ENCODE data around the gene FGD2.
"Not testable (repeated sequence)": the region's sequence is repeated elsewhere in the genome, so short reads cannot be mapped to it uniquely, and the experiment has no call there.

FGD2 gene

GRCh38 chr6:36985808-36986703 is 19.4 kb upstream of the FGD2 start, which contains the start of gene MTCH1:
Gene MTCH1, minus strand, starts transcription at chr6:36986196. Its CDS starts 23 bp downstream, at chr6:36986173.
- TF ChIP-seq CTCF (IDR thresholded peaks at IDR 0.05; ENCODE audit: low read depth, low read length) = no peak
- DNase-seq (ENCODE audit: extremely low read depth, low read depth) = peak; percentile 79

- no peak for DNase-seq (ENCODE audit: extremely low read depth, low read depth)
- TF ChIP-seq CTCF (IDR thresholded peaks at IDR 0.05; ENCODE audit: low read depth, low read length) = no peak
Observed at GRCh38 chr6:36986704-36987047, 18.8 kb upstream of the FGD2 start.

- TF ChIP-seq CTCF (IDR thresholded peaks at IDR 0.05; ENCODE audit: low read depth, low read length) = no peak
- DNase-seq (ENCODE audit: extremely low read depth, low read depth) = no peak
Observed at GRCh38 chr6:36989264-36989663, 16.2 kb upstream of the FGD2 start.

- DNase-seq (ENCODE audit: extremely low read depth, low read depth) = not testable (repeated sequence)
Observed at GRCh38 chr6:36990401-36990800, 15.1 kb upstream of the FGD2 start.

GRCh38 chr6:36997811-36998722 is 7.4 kb upstream of the FGD2 start:
- TF ChIP-seq CTCF (IDR thresholded peaks at IDR 0.05; ENCODE audit: low read depth, low read length) = no peak
- DNase-seq (ENCODE audit: extremely low read depth, low read depth) = no peak

- TF ChIP-seq CTCF (IDR thresholded peaks at IDR 0.05; ENCODE audit: low read depth, low read length) = no peak
- DNase-seq (ENCODE audit: extremely low read depth, low read depth) = no peak
Observed at GRCh38 chr6:36998723-36999038, 6.8 kb upstream of the FGD2 start.

GRCh38 chr6:36999061-36999750 is 6.2 kb upstream of the FGD2 start:
- DNase-seq (ENCODE audit: extremely low read depth, low read depth) = no peak
- no peak for TF ChIP-seq CTCF (IDR thresholded peaks at IDR 0.05; ENCODE audit: low read depth, low read length)

Measured in AG09319 (cell line).